Activated T-cell treated with anti-CD3 and anti-CD28 coated beads, Interleukin-2, amount 50 U/mL, for 48 hours (primary cell): ENCODE results near the gene MEIOSIN.
"Not testable (repeated sequence)": the region's sequence is repeated elsewhere in the genome, so short reads cannot be mapped to it uniquely, and the experiment has no call there.

Source experiments
- DNase-seq, 2 experiments: peaks; one replicate each; pipeline ENCODE4 v3.0.0-alpha.2; 2020

MEIOSIN gene

GRCh38 chr19:45781214-45782161 lies 48.2 kb downstream of the MEIOSIN start:
- DNase-seq, result no peak

DNA sequence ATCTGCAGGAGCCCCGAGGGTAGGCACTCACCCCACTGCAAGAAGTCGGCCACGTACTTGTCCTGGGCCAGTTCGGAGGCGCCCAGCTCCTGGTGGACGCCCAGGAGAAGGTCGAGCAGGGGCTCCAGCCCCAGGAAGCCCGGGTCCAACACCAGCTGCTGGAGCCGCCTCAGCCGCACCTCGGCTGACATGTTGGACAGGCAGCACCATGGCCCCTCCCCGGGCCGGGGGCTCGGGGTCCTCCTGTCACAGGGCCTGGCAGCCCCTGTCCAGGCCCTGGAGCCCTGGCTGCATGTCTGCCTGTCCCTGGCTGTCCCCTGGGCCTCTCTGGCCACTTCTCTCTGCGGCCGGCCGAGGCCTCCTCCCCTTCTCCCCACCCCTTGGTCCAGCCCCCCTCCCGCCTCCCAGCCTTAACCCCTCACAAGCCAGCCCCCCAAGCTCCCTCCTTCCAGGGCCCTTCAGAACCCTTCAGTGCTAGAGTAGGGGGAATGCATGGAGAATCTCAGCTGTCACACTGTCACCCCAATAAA lies 49.0 kb downstream of the MEIOSIN start, which contains the start of gene DMPK:
Gene DMPK, minus strand, starts transcription at position 329 of the 530 bp plus-strand sequence. Its CDS starts 138 bp downstream, at position 191.
- no peak for DNase-seq

DNA sequence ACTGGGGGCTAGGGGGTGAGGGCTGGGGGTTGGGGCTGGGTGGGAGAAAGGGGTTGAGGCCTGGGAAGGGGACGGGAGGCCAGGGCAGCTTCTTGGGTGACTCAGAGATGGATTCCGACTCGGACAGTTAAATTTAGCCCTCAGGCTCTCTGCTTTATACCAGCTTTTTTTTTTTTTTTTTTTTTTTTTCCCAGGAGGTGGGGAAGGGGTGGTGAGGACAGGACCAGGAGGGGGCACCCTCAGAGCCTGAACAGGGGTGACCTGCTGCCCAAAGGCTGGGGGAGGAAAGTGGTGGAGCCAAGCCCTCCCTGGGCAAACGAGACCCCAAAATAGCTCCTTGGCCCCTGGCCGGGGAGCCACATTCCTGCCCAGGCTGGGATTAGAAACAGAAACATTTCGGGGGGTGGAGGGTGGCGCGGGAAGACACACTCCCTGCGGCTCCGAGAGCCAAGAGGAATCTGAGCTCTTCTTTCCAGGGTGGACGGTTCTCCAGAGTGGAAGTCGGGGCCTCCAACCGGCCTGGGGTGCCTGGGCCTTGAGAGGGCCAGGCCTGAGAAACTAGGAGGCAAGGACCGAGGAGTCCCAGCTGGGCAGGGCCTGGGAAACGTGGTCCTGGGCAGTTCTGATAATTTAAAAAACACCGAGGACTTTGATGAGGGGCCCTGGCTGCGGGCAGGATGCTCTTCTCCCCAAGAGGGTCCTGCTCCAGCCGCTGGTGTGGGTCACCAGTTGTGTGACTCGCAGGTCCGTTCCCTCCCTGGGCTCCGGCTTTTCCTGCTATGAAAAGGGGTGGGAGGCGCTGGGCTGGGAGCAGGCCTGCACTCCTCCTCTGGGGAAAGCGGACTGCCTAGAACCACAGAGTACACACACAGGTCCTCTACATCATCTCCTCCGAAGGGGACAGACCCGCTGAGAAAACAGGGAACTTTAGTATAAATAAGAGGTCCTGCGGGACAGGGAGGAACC lies 49.9 kb downstream of the MEIOSIN start:
- DNase-seq, result no peak

DNA sequence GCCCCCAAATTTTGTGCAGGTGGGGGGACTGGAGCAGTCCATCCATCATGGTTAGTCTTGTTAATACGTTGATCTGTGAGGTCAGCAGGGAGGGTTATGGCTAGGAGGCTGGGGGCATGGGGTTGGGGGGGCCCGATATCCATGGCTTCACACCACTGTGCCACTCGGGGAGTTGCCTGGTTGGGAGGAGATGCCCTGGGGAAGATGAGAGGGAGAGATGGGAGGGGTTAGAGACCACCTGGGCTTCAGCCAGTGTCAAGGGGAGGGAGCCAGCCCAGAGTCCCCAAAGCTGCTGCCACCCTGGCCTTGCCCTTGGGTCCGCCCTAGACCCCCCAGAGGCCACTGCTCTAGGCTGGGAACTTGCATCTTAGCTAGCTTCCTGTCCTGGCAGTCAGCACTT lies 50.9 kb downstream of the MEIOSIN start:
- no peak for DNase-seq

DNA sequence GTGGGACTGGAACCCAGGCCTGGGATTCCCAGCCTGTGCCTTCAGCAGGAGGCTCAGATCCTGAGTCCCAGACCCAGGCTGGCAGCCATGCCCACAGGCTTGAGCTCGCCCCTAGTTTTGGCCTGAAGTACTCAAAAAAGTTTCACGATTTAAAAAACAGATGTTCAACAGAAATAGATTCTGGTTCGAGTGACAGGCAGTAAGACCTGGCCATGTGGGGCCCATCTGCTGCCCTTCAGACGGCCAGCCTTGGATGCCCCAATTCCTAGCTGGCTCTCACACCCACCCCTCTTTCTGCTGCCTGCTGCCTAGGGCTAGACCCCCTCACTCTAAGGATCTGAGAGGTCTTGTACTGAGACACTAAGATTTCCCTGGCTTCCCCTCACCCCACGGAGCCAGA lies 51.9 kb downstream of the MEIOSIN start:
- DNase-seq, result no peak

GRCh38 chr19:45785781-45786532 lies 52.7 kb downstream of the MEIOSIN start:
- DNase-seq, result no peak

DNA sequence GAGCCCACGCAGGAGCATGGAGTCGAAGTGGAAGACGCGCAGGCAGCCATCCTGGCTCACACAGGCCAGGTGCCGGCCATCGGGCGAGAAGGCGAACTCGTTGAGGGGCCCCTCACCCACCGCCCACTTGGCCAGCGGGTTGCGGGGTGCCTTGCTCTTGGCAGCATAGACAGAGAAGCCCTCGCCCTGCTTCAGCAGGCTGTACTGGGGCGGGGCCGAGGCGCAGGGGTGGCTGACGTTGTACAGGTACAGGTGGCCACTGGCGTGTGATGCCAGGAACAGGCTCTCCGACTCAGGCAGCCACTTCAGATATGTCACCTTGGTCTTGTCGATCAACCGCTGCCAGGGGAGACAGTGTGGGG lies 53.3 kb downstream of the MEIOSIN start:
- no peak for DNase-seq

GRCh38 chr19:45789035-45789786 lies 56.0 kb downstream of the MEIOSIN start:
- DNase-seq, result no peak

- peak in 1 of 2 experiments; percentile 52 for DNase-seq
Measured at GRCh38 chr19:45790942-45791341, 57.7 kb downstream of the MEIOSIN start.

- DNase-seq, result peak in 1 of 2 experiments; percentile 51
Measured at GRCh38 chr19:45791744-45792469, 58.7 kb downstream of the MEIOSIN start.

DNA sequence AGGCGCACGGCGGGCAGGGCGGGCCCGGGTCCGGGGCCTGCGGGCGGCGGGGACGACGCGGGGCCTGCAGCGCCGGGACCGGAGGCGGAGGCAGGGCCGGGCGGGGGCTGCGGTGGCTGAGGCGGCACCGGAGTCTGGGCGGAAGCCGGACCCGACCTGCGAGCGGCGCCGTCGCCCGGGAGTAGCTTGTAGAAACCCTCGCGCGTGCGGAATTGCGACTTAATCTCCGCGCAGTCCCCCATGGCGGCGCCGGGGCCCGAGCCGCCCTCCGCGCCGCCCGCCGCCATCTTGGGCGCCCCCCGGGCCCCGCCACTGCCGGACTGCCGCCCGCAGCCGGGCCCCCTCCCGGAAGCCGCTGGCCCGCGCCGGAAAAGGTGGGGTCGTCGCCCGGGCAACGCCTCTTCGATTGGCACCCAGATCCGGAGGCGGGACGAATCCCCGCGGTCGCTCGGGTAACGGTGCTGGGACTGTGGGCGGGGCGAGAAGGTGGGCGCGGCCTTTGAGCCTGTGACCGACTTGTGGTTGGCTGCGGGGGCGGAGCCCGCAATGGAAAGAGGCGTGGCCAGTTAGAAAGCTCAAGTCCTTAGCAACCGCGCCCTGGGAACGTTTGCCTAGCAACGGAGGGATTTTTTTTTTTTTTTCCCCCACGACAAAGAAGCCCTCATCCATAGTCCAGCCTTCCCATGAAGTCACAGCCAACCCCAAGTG lies 59.4 kb downstream of the MEIOSIN start, which contains the start of gene DMWD:
Gene DMWD, minus strand, starts transcription at position 376 of the 708 bp plus-strand sequence. Its CDS starts 89 bp downstream, at position 287.
- peak; percentile 100 for DNase-seq

DNA sequence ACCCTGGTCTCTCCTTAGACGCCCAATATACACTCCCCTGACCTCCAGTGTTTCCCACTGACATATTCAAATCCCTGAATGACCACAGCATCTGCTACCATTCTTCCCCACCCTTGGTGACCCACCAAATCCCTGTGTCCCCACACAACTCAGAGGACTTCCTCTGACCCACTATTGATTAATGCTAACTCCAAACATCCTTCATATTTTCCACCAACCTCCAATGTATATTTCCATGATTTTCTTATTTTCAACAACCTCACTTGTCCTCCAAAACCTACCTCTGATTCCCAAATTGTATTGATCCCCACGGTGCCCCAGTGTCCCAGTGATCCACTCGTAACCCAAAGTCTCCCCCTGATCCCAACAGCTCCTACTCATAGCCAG lies 59.9 kb downstream of the MEIOSIN start:
- DNase-seq, result no peak

- no peak for DNase-seq
Measured at GRCh38 chr19:45793876-45794275, 60.6 kb downstream of the MEIOSIN start.

DNA sequence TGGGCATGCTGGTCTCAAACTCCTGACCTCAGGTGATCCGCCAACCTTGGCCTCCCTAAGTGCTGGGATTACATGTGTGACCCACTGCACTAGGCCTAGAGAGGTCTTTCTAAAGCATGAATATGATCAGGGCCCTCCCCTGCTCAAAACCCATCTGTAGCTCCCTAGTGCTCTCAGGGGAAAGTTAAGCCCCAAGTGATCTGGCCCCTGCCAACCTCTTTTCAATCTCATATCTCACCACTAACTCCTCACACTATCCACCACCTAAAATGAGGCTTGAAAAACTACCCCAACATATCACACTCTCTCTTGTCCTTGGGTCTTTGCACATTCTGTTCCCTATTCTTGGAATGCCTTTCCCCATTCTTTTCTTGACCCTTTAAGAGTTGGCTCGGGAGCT lies 61.4 kb downstream of the MEIOSIN start:
- DNase-seq, result no peak

GRCh38 chr19:45798995-45799517 lies 65.8 kb downstream of the MEIOSIN start:
- peak; percentile 71 to 77 for DNase-seq

DNA sequence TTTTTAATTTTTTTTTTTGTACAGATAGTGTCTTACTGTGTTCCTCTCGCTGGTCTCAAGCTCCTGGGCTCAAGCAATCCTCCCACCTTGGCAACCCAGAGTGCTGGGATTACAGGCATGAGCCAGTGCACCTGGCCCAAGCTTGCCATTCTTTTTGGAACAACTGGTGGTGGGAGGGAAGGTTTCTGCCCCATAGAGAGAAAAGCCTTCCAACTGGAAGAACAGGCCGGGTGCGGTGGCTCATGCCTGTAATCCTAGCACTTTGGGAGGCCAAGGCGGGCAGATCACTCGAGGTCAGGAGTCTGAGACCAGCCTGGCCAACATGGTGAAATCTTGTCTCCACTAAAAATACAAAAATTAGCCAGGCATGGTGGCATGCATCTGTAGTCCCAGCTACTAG lies 66.3 kb downstream of the MEIOSIN start:
- DNase-seq, result not testable (repeated sequence)

DNA sequence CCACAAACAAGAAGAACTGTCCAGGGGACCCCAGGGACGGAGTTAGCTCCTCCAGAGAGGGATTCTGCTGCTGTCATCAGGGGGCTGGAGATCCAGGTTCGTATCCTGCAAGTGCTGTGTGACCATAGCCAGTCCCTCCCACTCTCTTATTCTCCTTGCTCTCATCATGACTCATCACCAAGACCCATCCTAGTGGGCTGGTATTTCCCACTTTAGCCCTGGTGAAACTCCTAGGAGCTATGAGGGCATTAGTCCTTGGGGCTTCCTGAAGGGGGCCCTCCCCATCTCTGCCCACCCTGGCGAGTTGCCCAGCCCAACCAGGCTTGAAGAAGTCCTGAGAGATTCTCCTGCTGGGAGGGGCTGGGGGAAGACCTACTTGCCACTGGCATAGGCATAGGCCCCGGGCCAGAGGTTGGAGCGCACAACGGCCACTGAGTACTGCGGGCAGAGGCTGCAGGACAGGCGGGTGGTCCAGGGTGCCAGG lies 66.9 kb downstream of the MEIOSIN start:
- no peak for DNase-seq

GRCh38 chr19:45801603-45802175 lies 68.5 kb downstream of the MEIOSIN start:
- no peak for DNase-seq
